Mesothelial cell of epicardium (in vitro differentiated cells): ENCODE results near the gene NACA2. TPM values are rescaled to one million over a fixed set of nuclear protein-coding genes. Genes with fewer than 3 reads are reported as not detected.

Experiments
- DNase-seq, 2 experiments: peaks; one replicate each; pipeline ENCODE4 v3.0.0; 2021; ENCODE audit warnings: low spot score in 2 of 2; ENCODE audit not compliant: unreplicated experiment in 2 of 2
- H3K27ac Mint-ChIP-seq: 2 replicates; pipeline ENCODE4 v1.8.0; 2021; ENCODE audit warnings: mixed read lengths
- H3K27me3 Mint-ChIP-seq: 2 replicates; pipeline ENCODE4 v1.8.0; 2021; ENCODE audit warnings: low read depth, mixed read lengths
- H3K36me3 Mint-ChIP-seq: 2 replicates; pipeline ENCODE4 v1.8.0; 2021; ENCODE audit warnings: mixed read lengths
- H3K4me1 Mint-ChIP-seq: 2 replicates; pipeline ENCODE4 v1.8.0; 2021; ENCODE audit warnings: mixed read lengths
- H3K4me3 Mint-ChIP-seq: 2 replicates; pipeline ENCODE4 v1.8.0; 2021; ENCODE audit warnings: mild to moderate bottlenecking, moderate library complexity, mixed read lengths
- H3K9me3 Mint-ChIP-seq: 2 replicates; pipeline ENCODE4 v1.8.0; 2021; ENCODE audit warnings: mixed read lengths
- CTCF ChIP-seq: fragments of 200-600 bp; sonication (generic); IDR thresholded peaks from one replicate; pipeline ENCODE4 v1.5.0; 2021; ENCODE audit warnings: antibody characterized with exemption; ENCODE audit not compliant: unreplicated experiment
- total RNA-seq: library from RNA; stranded (reverse); gene quantifications from 3 replicates; pipeline ENCODE4 v1.2.1, GENCODE V29; 2021

NACA2 gene
- total RNA-seq, 1 donor from 2014 or later = not detected

GRCh38 chr17:61543786-61544415, 47.1 kb downstream of the NACA2 start:
- DNase-seq = no peak
- no peak for TF ChIP-seq CTCF
- Mint-ChIP-seq H3K27ac (no peak overlapping the region), H3K36me3 (peaks cover 24% of the 10 kb centered on the region), H3K4me1 (no peaks in the 10 kb centered on the region), H3K9me3 (peaks cover 50% of the 10 kb centered on the region), H3K4me3 (no peak overlapping the region), H3K27me3 (no peaks in the 10 kb centered on the region)

DNA sequence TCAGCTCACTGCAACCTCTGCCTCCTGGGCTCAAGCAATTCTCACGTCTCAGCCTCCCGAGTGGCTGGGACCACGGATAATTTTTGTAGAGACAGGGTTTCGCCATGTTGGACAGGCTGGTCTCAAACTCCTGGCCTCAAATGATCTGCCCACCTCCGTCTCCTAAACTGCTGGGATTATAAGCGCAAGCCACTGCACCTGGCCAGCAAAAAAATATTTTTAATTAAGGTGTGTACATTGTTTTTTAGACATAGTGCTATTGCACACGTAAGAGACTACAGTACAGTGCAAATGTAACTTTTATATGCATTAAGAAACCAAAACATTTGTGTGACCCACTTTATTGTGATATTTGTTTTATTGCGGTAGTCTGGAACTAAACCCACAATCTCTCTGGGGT, 49.0 kb downstream of the NACA2 start:
- no peak overlapping the region for H3K27ac Mint-ChIP-seq
- H3K9me3 Mint-ChIP-seq = peaks cover 45% of the 10 kb centered on the region
- no peak for DNase-seq
- H3K4me3 Mint-ChIP-seq = no peak overlapping the region
- no peaks in the 10 kb centered on the region for H3K27me3 Mint-ChIP-seq
- no peaks in the 10 kb centered on the region for H3K4me1 Mint-ChIP-seq
- peaks cover 24% of the 10 kb centered on the region for H3K36me3 Mint-ChIP-seq
- TF ChIP-seq CTCF = no peak

DNA sequence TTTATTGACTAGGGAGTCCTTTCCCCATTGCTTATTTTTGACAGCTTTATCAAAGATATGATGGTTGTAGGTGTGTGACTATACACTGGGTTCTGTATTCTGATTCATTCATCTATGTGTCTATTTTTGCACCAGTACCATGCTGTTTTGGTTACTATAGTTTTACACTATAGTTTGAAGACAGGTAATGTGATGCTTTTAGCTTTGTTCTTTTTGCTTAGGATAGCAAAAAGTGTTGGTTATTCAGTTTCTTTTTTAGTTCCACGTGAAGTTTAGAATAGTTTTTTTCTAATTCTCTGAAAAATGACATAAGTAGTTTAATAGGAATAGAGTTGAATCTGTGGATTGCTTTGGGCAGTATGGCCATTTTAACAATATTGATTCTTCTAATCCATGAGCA, 50.1 kb downstream of the NACA2 start:
- no peak for DNase-seq
- no peaks in the 10 kb centered on the region for H3K27me3 Mint-ChIP-seq
- peaks cover 24% of the 10 kb centered on the region for H3K36me3 Mint-ChIP-seq
- TF ChIP-seq CTCF = no peak
- peaks cover 37% of the 10 kb centered on the region for H3K9me3 Mint-ChIP-seq
- no peaks in the 10 kb centered on the region for H3K4me1 Mint-ChIP-seq
- H3K4me3 Mint-ChIP-seq = no peak overlapping the region
- no peak overlapping the region for H3K27ac Mint-ChIP-seq

Other genes starting within 250 kb of the NACA2 start
- gene TBX2, start 191.4 kb downstream of the NACA2 start, total RNA-seq = 164 to 176 TPM (median 173 TPM) in 3 replicates
- gene TBX4, start 138.8 kb downstream of the NACA2 start, total RNA-seq = 51.9 to 56.6 TPM (median 54.2 TPM) in 3 replicates